22Rv1 (cell line): Measurements from ENCODE around the gene LDLRAD4.

Experiments used
- CTCF ChIP-seq: fragments of 450-650 bp; IDR thresholded peaks from 2 replicates; pipeline ENCODE4 v1.5.1; 2017; ENCODE audit warnings: mild to moderate bottlenecking
- ZFX ChIP-seq: fragments of 450-650 bp; IDR thresholded peaks from 2 replicates; pipeline ENCODE4 v1.6.1; 2017; ENCODE audit warnings: antibody characterized with exemption, borderline replicate concordance

GRCh38 chr18:13578400-13578799 lies 359.8 kb downstream of the LDLRAD4 start:
- no peak for TF ChIP-seq CTCF
- TF ChIP-seq ZFX, result no peak
